K562 (cell line): ENCODE data around the gene NSUN6. TPM values are rescaled to one million over a fixed set of nuclear protein-coding genes. Genes with fewer than 3 reads are reported as not detected.

Experiments
- ATAC-seq: fragments of 200-7000 bp; cut with Tn5 transposase; 3 replicates; pipeline ENCODE4 v1.9.1; 2020; ENCODE audit warnings: moderate library complexity
- BruUV-seq: library from RNA; stranded (reverse); fragments of 400-500 nt; replicated peaks from 2 replicates; lab custom pipeline; 2021; lab: Mats Ljungman, UMichigan
- CTCF ChIA-PET: fragments of 300-600 bp; formaldehyde crosslinking; extraction: SDS; loops from one replicate; lab custom pipeline; 2021; ENCODE audit warnings: low intra/inter-chr PET ratio; lab: Yijun Ruan, JAX
- POLR2A ChIA-PET: fragments of 300-600, 350-650 bp; sonication (Branson Sonifier 250); formaldehyde crosslinking; extraction: SDS; loops from one replicate; lab custom pipeline; 2021; ENCODE audit warnings: antibody characterized with exemption, inconsistent platforms; lab: Yijun Ruan, JAX
- DNase-seq, 4 experiments: peaks; one replicate each; pipeline versions ENCODE4 v3.0.0 to v3.0.0-alpha.2; 2011 to 2018; ENCODE audit warnings: low spot score in 3 of 4, mixed read lengths in 3 of 4; ENCODE audit errors: extremely low read depth in 1 of 4
- FAIRE-seq: peaks from 2 replicates; lab custom pipeline; 2011; peaks lifted over from hg19 to GRCh38; lab: Jason Lieb, UNC
- H2AFZ ChIP-seq: 2 replicates; pipeline ENCODE4 v1.6.0; 2011; ENCODE audit warnings: low read depth, low read length, control low read depth, inconsistent platforms
- H3K27ac ChIP-seq: fragments of 200-600 bp; 3 replicates; pipeline ENCODE4 v1.8.0; 2011; ENCODE audit warnings: low read depth, mild to moderate bottlenecking, control low read depth, inconsistent platforms, low read length, moderate library complexity, mixed read lengths; ENCODE audit errors: extremely low read depth
- H3K27me3 ChIP-seq, 2 experiments: fragments of 300-600 bp in 1 of 2; 2 replicates in 1 of 2; 3 replicates in 1 of 2; pipeline versions ENCODE4 v1.6.0 to v1.8.0; 2011; ENCODE audit warnings: inconsistent platforms in 2 of 2, low read length in 2 of 2, mild to moderate bottlenecking in 1 of 2, mixed read lengths in 1 of 2, moderate library complexity in 1 of 2; ENCODE audit not compliant: control insufficient read depth in 2 of 2, insufficient read depth in 2 of 2
- H3K36me3 ChIP-seq: fragments of 300-600 bp; 3 replicates; pipeline ENCODE4 v1.8.0; 2011; ENCODE audit warnings: mild to moderate bottlenecking, low read length, inconsistent platforms; ENCODE audit not compliant: control insufficient read depth, insufficient read depth
- H3K4me1 ChIP-seq, 2 experiments: fragments of 200-600 bp in 1 of 2; replicated peaks in 1 of 2; 2 replicates in 1 of 2; 3 replicates in 1 of 2; pipeline versions ENCODE4 v1.5.1 to v1.8.0; 2011; ENCODE audit warnings: inconsistent platforms in 2 of 2, low read length in 2 of 2, mild to moderate bottlenecking in 1 of 2, mixed read lengths in 1 of 2, moderate library complexity in 1 of 2; ENCODE audit not compliant: control insufficient read depth in 2 of 2, insufficient read depth in 2 of 2
- H3K4me2 ChIP-seq: 2 replicates; pipeline ENCODE4 v1.6.1; 2011; ENCODE audit warnings: low read length, control low read depth, inconsistent platforms, mixed read lengths; ENCODE audit not compliant: insufficient read depth
- H3K4me3 ChIP-seq: fragments of 200-600 bp; sonication (generic), shearing (Covaris generic); 2 replicates; pipeline ENCODE4 v1.5.1; 2016; ENCODE audit warnings: control low read depth, inconsistent platforms
- H3K79me2 ChIP-seq: fragments of 200-600 bp; 3 replicates; pipeline ENCODE4 v1.8.0; 2011; ENCODE audit warnings: low read length, inconsistent platforms; ENCODE audit not compliant: control insufficient read depth, insufficient read depth
- H3K9ac ChIP-seq, 2 experiments: 2 replicates each; pipeline versions ENCODE4 v1.6.0 to v1.6.1; 2011; ENCODE audit warnings: low read depth in 2 of 2, low read length in 2 of 2, control low read depth in 1 of 2, inconsistent platforms in 1 of 2, mild to moderate bottlenecking in 1 of 2, mixed read lengths in 1 of 2; ENCODE audit not compliant: insufficient read depth in 1 of 2
- H3K9me1 ChIP-seq: one replicate; pipeline ENCODE4 v1.6.0; 2011; ENCODE audit warnings: inconsistent platforms, mild to moderate bottlenecking, low read length, moderate library complexity; ENCODE audit not compliant: control insufficient read depth, insufficient read depth
- H3K9me3 ChIP-seq: replicated peaks from 2 replicates; pipeline ENCODE4 v1.5.1; 2011; ENCODE audit warnings: low read depth, low read length, inconsistent platforms; ENCODE audit not compliant: control insufficient read depth, insufficient read depth
- H4K20me1 ChIP-seq: replicated peaks from 2 replicates; pipeline ENCODE4 v1.6.1; 2011; ENCODE audit warnings: low read length, inconsistent platforms, mixed read lengths; ENCODE audit not compliant: control insufficient read depth, insufficient read depth
- BCOR ChIP-seq: fragments of 450-650 bp; IDR thresholded peaks from 2 replicates; pipeline ENCODE4 v1.6.1; 2016
- BRCA1 ChIP-seq, 2 experiments: fragments of 450-650 bp in 1 of 2; sonication (generic) in 1 of 2; formaldehyde crosslinking in 1 of 2; IDR thresholded peaks; 2 replicates each; pipeline versions ENCODE4 v1.5.0 to v1.6.1; 2017 to 2020; ENCODE audit warnings: mild to moderate bottlenecking in 1 of 2, missing genetic modification reagents in 1 of 2
- ELF4 ChIP-seq: fragments of 450-650 bp; formaldehyde crosslinking; IDR thresholded peaks from 2 replicates; pipeline ENCODE4 v1.4.0; 2022; ENCODE audit warnings: missing genetic modification characterization
- ELK3 ChIP-seq: fragments of 450-650 bp; formaldehyde crosslinking; IDR thresholded peaks from 2 replicates; pipeline ENCODE4 v1.4.0; 2020; ENCODE audit warnings: mild to moderate bottlenecking
- LCOR ChIP-seq: sonication (generic); formaldehyde crosslinking; IDR thresholded peaks from 2 replicates; pipeline ENCODE4 v1.8.0; 2022; ENCODE audit warnings: mild to moderate bottlenecking, missing genetic modification reagents
- MAFK ChIP-seq: IDR thresholded peaks from 2 replicates; pipeline ENCODE4 v1.6.1; 2011; ENCODE audit warnings: low read length, improper control_type of control experiment
- TBP ChIP-seq: optimal IDR thresholded peaks from 2 replicates; pipeline ENCODE3; 2011; ENCODE audit warnings: low read depth, low read length, improper control_type of control experiment
- TEAD4 ChIP-seq, 2 experiments: sonication (generic) in 1 of 2; formaldehyde crosslinking in 1 of 2; IDR thresholded peaks; 2 replicates each; pipeline versions ENCODE4 v1.6.1 to v1.8.0; 2012 to 2022; ENCODE audit warnings: borderline replicate concordance in 1 of 2, inconsistent platforms in 1 of 2, low read length in 1 of 2, mild to moderate bottlenecking in 1 of 2, missing genetic modification reagents in 1 of 2
- TRIM28 ChIP-seq: fragments of 450-650 bp; IDR thresholded peaks from 2 replicates; pipeline ENCODE4 v1.6.1; 2017
- ZBTB17 ChIP-seq: fragments of 450-650 bp; formaldehyde crosslinking; IDR thresholded peaks from 2 replicates; pipeline ENCODE4 v1.4.0; 2020; ENCODE audit warnings: mild to moderate bottlenecking
- ZBTB34 ChIP-seq: fragments of 250-450 bp; sonication (Bioruptor Pico); IDR thresholded peaks from 2 replicates; pipeline ENCODE4 v1.8.0; 2021; ENCODE audit warnings: mild to moderate bottlenecking, moderate library complexity
- ZNF316 ChIP-seq: fragments of 450-650 bp; IDR thresholded peaks from 2 replicates; pipeline ENCODE4 v1.6.1; 2016
- ZNF318 ChIP-seq, 2 experiments: fragments of 450-650 bp; IDR thresholded peaks; 2 replicates each; pipeline ENCODE4 v1.6.1; 2016; ENCODE audit warnings: mild to moderate bottlenecking in 2 of 2, borderline replicate concordance in 1 of 2, low read depth in 1 of 2, moderate library complexity in 1 of 2
- WGBS: fragments of 100-300 bp; shearing (Covaris generic); methylation state at CpG from one replicate; pipeline ENCODE4 v1.1.6; 2016; ENCODE audit warnings: low coverage, mixed read lengths; ENCODE audit not compliant: insufficient coverage; ENCODE audit errors: missing lambda C conversion rate; 5-methylcytosine and 5-hydroxymethylcytosine counted together
- in situ Hi-C: fragments of 300-500 bp; cut with MboI; formaldehyde crosslinking; loops from 4 replicates; pipeline ENCODE4 v1.15.0; 2018; ENCODE audit warnings: inconsistent platforms, mixed read lengths
- intact Hi-C: fragments of 100-400 bp; cut with micrococcal nuclease; formaldehyde crosslinking; loops from 2 replicates; pipeline ENCODE4 v1.14.2; 2022
- polyA plus RNA-seq, 8 experiments: library from polyadenylated mRNA; depleted of rRNA in 4 of 8; stranded (reverse) in 5 of 8; unstranded in 3 of 8; fragments of >200 nt; fragmentation: Nextera tagmentation in 2 of 8; fragmentation: Illumina TruSeq in 1 of 8; extraction: Ambion mirVana in 2 of 8; extraction: Trizol in 1 of 8; gene quantifications; 2 replicates each; pipeline versions ENCODE4 v1.2.1 to v1.2.3, GENCODE V29; 2011 to 2014; ENCODE audit warnings: inconsistent platforms in 1 of 8, missing spikeins in 1 of 8
- total RNA-seq, 7 experiments: library from RNA; depleted of rRNA in 6 of 7; stranded (reverse); fragments of >200 nt in 6 of 7; fragmentation: Illumina TruSeq in 2 of 7; extraction: Trizol in 2 of 7; gene quantifications; 2 replicates each; pipeline versions ENCODE4 v1.2.1 to v1.2.3, GENCODE V29; 2011 to 2021; ENCODE audit warnings: low replicate concordance in 1 of 7

Gene NSUN6
- total and polyA plus RNA-seq, 9 of the 15 experiments (the other 6 are each of a cell fraction or from before 2014, with no cell fraction given), result 12.5 to 33.1 (median 24.2) TPM

- peaks cover 12% of the 10 kb centered on the region; the same call in 2 of the 3 replicates for H3K36me3 ChIP-seq
- ChIA-PET POLR2A (no interaction called here), CTCF (no interaction called here)
- WGBS, result 96% methylated on average over 5 of the region's 5 CpGs
- no peaks in the 10 kb centered on the region for H3K9me3 ChIP-seq
- in situ Hi-C loops, result no loop called here
- no peak overlapping the region for H3K27ac ChIP-seq
- ATAC-seq, result no peak
- H3K9ac ChIP-seq, result no peak overlapping the region
- H2AFZ ChIP-seq, result no peak overlapping the region
- BruUV-seq, result no TSS peak
- no peaks in the 10 kb centered on the region for H3K4me1 ChIP-seq
- no peak for FAIRE-seq
- H3K27me3 ChIP-seq, result no peaks in the 10 kb centered on the region
- no peak overlapping the region for H3K4me3 ChIP-seq
- intact Hi-C loops, result no loop called here
- no peaks in the 10 kb centered on the region for H4K20me1 ChIP-seq
- TF ChIP-seq ELF4 (no peak), TRIM28 (no peak), TEAD4 (IDR thresholded peaks at IDR 0.05; ENCODE audit: low read length) (no peak), TEAD4 (CRISPR knock-in tag; IDR thresholded peaks at IDR 0.05; ENCODE audit: borderline replicate concordance) (no peak), BCOR (no peak), ZBTB34 (CRISPR knock-in tag) (no peak), LCOR (CRISPR knock-in tag) (no peak), ELK3 (CRISPR knock-in tag) (no peak), ZBTB17 (CRISPR knock-in tag) (no peak), ZNF316 (no peak), BRCA1 (IDR thresholded peaks at IDR 0.05) (no peak), BRCA1 (CRISPR knock-in tag; IDR thresholded peaks at IDR 0.05) (no peak), ZNF318 (IDR thresholded peaks at IDR 0.05; ENCODE audit: borderline replicate concordance in 1 of 2, low read depth in 1 of 2) (no peak), TBP (no peak), MAFK (no peak)
- H3K4me2 ChIP-seq, result no peak overlapping the region
- no peaks in the 10 kb centered on the region for H3K79me2 ChIP-seq
- DNase-seq, result no peak
- H3K9me1 ChIP-seq, result no peaks in the 10 kb centered on the region
Observed at GRCh38 chr10:18533896-18534295, 117.5 kb downstream of the NSUN6 start.
